Fibroblast of skin of abdomen (primary cell): ENCODE results near the gene POC5.
"Not testable (repeated sequence)": the region's sequence is repeated elsewhere in the genome, so short reads cannot be mapped to it uniquely, and the experiment has no call there.

Source experiments
- DNase-seq: peaks from one replicate; pipeline ENCODE4 v3.0.0-alpha.2; 2013

The POC5 gene

GRCh38 chr5:75701856-75702255, 15.4 kb downstream of the POC5 start:
- DNase-seq = no peak

GRCh38 chr5:75695472-75696351, 21.5 kb downstream of the POC5 start:
- DNase-seq = not testable (repeated sequence)

- no peak for DNase-seq
Observed at GRCh38 chr5:75694781-75695180, 22.5 kb downstream of the POC5 start.

- no peak for DNase-seq
Observed at GRCh38 chr5:75690669-75691068, 26.6 kb downstream of the POC5 start.

- no peak for DNase-seq
Observed at GRCh38 chr5:75686480-75686879, 30.8 kb downstream of the POC5 start.

- no peak for DNase-seq
Observed at GRCh38 chr5:75685141-75685540, 32.1 kb downstream of the POC5 start.

- DNase-seq = peak; percentile 28
Observed at GRCh38 chr5:75681125-75681830, 36.0 kb downstream of the POC5 start.

- no peak for DNase-seq
Observed at GRCh38 chr5:75678155-75678554, 39.1 kb downstream of the POC5 start.

GRCh38 chr5:75677607-75678006, 39.6 kb downstream of the POC5 start:
- no peak for DNase-seq

GRCh38 chr5:75675783-75676182, 41.5 kb downstream of the POC5 start:
- no peak for DNase-seq

- DNase-seq = no peak
Observed at GRCh38 chr5:75672616-75673015, 44.6 kb downstream of the POC5 start.

- no peak for DNase-seq
Observed at GRCh38 chr5:75671506-75671905, 45.7 kb downstream of the POC5 start.

GRCh38 chr5:75670577-75670976, 46.7 kb downstream of the POC5 start:
- DNase-seq = no peak

- no peak for DNase-seq
Observed at GRCh38 chr5:75668977-75669689, 48.1 kb downstream of the POC5 start.

- DNase-seq = no peak
Observed at GRCh38 chr5:75668445-75668844, 48.8 kb downstream of the POC5 start.

GRCh38 chr5:75667586-75667985, 49.7 kb downstream of the POC5 start:
- no peak for DNase-seq

GRCh38 chr5:75666801-75667200, 50.4 kb downstream of the POC5 start:
- DNase-seq = peak; percentile 5

GRCh38 chr5:75664979-75665378, 52.3 kb downstream of the POC5 start:
- no peak for DNase-seq

- DNase-seq = no peak
Observed at GRCh38 chr5:75663579-75664284, 53.5 kb downstream of the POC5 start.

GRCh38 chr5:75662061-75662460, 55.2 kb downstream of the POC5 start:
- no peak for DNase-seq

GRCh38 chr5:75660678-75661465, 56.4 kb downstream of the POC5 start:
- DNase-seq = no peak
